ENCODE results near the gene TNFRSF1A.
"Not testable (repeated sequence)": the region's sequence is repeated elsewhere in the genome, so short reads cannot be mapped to it uniquely, and the experiment has no call there.

The TNFRSF1A gene

GRCh38 chr12:6292606-6293005, 49.3 kb downstream of the TNFRSF1A start:
- DNase-seq = no peak
- intact Hi-C loops (cut with DNase I) = no loop called here

GRCh38 chr12:6289906-6290305, 52.0 kb downstream of the TNFRSF1A start:
- intact Hi-C loops (cut with DNase I) = loop anchor here (10.0 kb wide), 1 partner anchor 295 kb away; no protein-coding TSS in a partner anchor
- not testable (repeated sequence) for DNase-seq

- intact Hi-C loops (cut with DNase I) = loop anchor here (10.0 kb wide), 1 partner anchor 294 kb away; no protein-coding TSS in a partner anchor
Observed at GRCh38 chr12:6289081-6289480, 52.8 kb downstream of the TNFRSF1A start.

GRCh38 chr12:6288235-6288634, 53.6 kb downstream of the TNFRSF1A start:
- intact Hi-C loops (cut with DNase I) = loop anchor here (10.0 kb wide), 1 partner anchor 293 kb away; no protein-coding TSS in a partner anchor
- DNase-seq = no peak

More at GRCh38 chr12:6289081-6289480, 52.8 kb downstream of the TNFRSF1A start:
- not testable (repeated sequence) for DNase-seq

- intact Hi-C loops (cut with DNase I) = loop anchor here (2.0 to 10.0 kb wide), 2 partner anchors 223 to 291 kb away; no protein-coding TSS in a partner anchor
- DNase-seq = no peak
Observed at GRCh38 chr12:6285532-6286306, 56.2 kb downstream of the TNFRSF1A start.

- peak; percentile 25 to 88 (median 64) for DNase-seq
- intact Hi-C loops (cut with DNase I) = loop anchor here (2.0 to 10.0 kb wide), 2 partner anchors 222 to 290 kb away; no protein-coding TSS in a partner anchor
Observed at GRCh38 chr12:6285063-6285477, 56.8 kb downstream of the TNFRSF1A start.

GRCh38 chr12:6284273-6284672, 57.6 kb downstream of the TNFRSF1A start:
- intact Hi-C loops (cut with DNase I) = loop anchor here (2.0 to 10.0 kb wide), 2 partner anchors 221 to 289 kb away; no protein-coding TSS in a partner anchor
- no peak for DNase-seq

GRCh38 chr12:6282453-6282840, 59.4 kb downstream of the TNFRSF1A start:
- intact Hi-C loops (cut with DNase I) = loop anchor here (10.0 kb wide), 1 partner anchor 288 kb away; no protein-coding TSS in a partner anchor
- no peak for DNase-seq

- no peak for DNase-seq
- intact Hi-C loops (cut with DNase I) = loop anchor here (10.0 kb wide), 1 partner anchor 286 kb away; no protein-coding TSS in a partner anchor
Observed at GRCh38 chr12:6281081-6281809, 60.6 kb downstream of the TNFRSF1A start.

GRCh38 chr12:6280672-6281071, 61.2 kb downstream of the TNFRSF1A start:
- intact Hi-C loops (cut with DNase I) = loop anchor here (10.0 kb wide), 1 partner anchor 286 kb away; no protein-coding TSS in a partner anchor
- no peak for DNase-seq

- DNase-seq = no peak
- intact Hi-C loops (cut with DNase I) = loop anchor here (10.0 kb wide), 1 partner anchor 285 kb away; no protein-coding TSS in a partner anchor
Observed at GRCh38 chr12:6280053-6280469, 61.8 kb downstream of the TNFRSF1A start.

GRCh38 chr12:6279631-6280030, 62.2 kb downstream of the TNFRSF1A start:
- DNase-seq = no peak
- intact Hi-C loops (cut with DNase I) = loop anchor here (2.0 to 10.0 kb wide), 3 partner anchors 47 to 285 kb away; no protein-coding TSS in a partner anchor

GRCh38 chr12:6279256-6279628, 62.6 kb downstream of the TNFRSF1A start:
- intact Hi-C loops (cut with DNase I) = loop anchor here (2.0 to 5.0 kb wide), 2 partner anchors 47 to 84 kb away; no protein-coding TSS in a partner anchor
- DNase-seq = no peak
